ENCODE results near the gene KIF26B. TPM values are rescaled to one million over a fixed set of nuclear protein-coding genes. Genes with fewer than 3 reads are reported as not detected.
A peak's percentile ranks its signal among the peaks of the same experiment; 100 is the strongest.

Gene KIF26B
- total and polyA plus RNA-seq, 2 experiments from 2014 or later, result 0.03 to 0.76 TPM

DNA sequence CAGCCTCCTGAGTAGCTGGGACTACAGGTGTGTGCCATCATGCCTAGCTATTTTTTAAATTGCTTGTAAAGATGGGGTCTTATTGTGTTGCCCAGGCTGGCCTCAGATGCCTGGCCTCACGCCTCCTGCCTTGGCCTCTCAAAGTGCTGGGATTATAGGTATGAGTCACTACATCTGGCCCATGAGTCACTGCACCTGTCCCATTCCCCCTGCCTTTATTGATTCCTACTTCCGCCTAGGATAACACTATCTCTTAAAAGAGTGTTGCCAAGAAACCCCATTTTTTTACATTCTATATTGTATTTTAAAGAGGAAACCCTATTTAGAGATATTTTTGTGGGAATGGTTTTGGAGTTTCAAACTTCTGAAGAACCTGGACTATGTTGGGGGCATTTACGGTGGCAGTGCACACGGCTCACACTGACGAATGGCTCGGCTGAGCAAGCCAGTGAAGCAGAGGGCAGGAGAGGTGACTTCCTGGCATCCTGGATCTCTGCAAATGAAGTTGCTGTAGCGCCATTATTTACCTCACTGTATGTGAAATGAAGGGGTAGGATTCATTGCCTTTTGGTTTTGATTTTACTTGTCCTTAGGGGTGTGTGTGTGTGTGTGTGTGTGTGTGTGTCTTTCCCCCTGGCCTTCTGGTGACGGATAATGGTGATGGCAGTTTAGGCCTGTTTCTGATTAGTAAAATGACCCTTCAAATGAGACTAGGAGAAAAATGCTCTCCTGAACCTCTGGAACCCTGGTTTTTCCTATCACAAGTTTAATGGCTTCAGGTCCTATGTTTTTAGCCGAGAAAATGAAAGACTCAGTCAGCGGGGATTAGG lies 22.5 kb downstream of the KIF26B start:
- Histone ChIP-seq H3K4me2 (no peak overlapping the region), H2AFZ (peak overlapping the region; percentile 38; the same call in 1 of the 2 replicates), H3K9me2 (ENCODE audit: insufficient read depth) (no peaks in the 10 kb centered on the region), H3K36me3 (ENCODE audit: insufficient read depth) (no peaks in the 10 kb centered on the region), H3F3A (replicated peaks; ENCODE audit: low read depth) (no peaks in the 10 kb centered on the region), H4K20me1 (replicated peaks; ENCODE audit: insufficient read depth) (no peaks in the 10 kb centered on the region), H3K27me3 (ENCODE audit: insufficient read depth) (no peaks in the 10 kb centered on the region), H3K79me2 (replicated peaks; ENCODE audit: insufficient read depth) (no peaks in the 10 kb centered on the region), H3K4me3 (no peak overlapping the region), H3K4me1 (ENCODE audit: insufficient read depth) (peaks cover 18% of the 10 kb centered on the region), H3K27ac (ENCODE audit: low read depth) (no peak overlapping the region)
- Mint-ChIP-seq H3K9me3 (peaks cover under 1% of the 10 kb centered on the region; the same call in 1 of the 3 replicates), H3K36me3 (ENCODE audit: low read depth) (no peaks in the 10 kb centered on the region), H3K27me3 (ENCODE audit: insufficient read depth, low read depth, poor library complexity) (peaks cover 16% of the 10 kb centered on the region), H3K4me3 (no peak overlapping the region), H3K27ac (no peak overlapping the region), H3K4me1 (peaks cover 21% of the 10 kb centered on the region)
- ATAC-seq (no peak), DNase-seq (ENCODE audit: low spot score) (no peak)
- TF ChIP-seq ZNF331 (CRISPR knock-in tag; IDR thresholded peaks at IDR 0.05; ENCODE audit: low read depth) (no peak), CREB1 (CRISPR knock-in tag; IDR thresholded peaks at IDR 0.05; ENCODE audit: low read depth) (no peak), POLR2AphosphoS5 (IDR thresholded peaks at IDR 0.05; ENCODE audit: low read depth) (no peak), ZNF114 (CRISPR knock-in tag; IDR thresholded peaks at IDR 0.05) (no peak)

DNA sequence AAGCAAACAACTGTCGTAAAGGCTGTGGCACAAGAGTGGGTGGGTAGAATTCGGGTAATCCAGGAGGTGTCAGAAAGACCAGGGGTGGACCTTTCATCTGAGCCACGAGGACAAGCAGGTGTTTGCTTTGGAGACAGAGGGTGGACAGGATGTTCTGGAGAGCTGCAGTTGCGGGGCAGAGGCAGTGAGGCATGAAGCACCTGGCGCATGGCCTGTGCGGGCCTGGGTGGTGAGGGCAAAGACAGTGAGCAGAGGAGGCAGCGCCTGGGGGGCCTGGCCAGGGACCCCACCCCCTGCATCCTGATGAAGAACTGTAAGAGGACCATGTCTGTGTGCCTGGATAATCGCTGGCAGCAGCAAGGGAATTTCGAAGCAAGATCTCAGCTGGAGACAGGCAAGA lies 24.9 kb downstream of the KIF26B start:
- Histone ChIP-seq H3K9me2 (ENCODE audit: insufficient read depth) (no peaks in the 10 kb centered on the region), H3K4me2 (no peak overlapping the region), H3K27ac (ENCODE audit: low read depth) (no peak overlapping the region), H3K79me2 (replicated peaks; ENCODE audit: insufficient read depth) (no peaks in the 10 kb centered on the region), H3K27me3 (ENCODE audit: insufficient read depth) (no peaks in the 10 kb centered on the region), H3F3A (replicated peaks; ENCODE audit: low read depth) (no peaks in the 10 kb centered on the region), H2AFZ (peak overlapping the region; percentile 74), H3K36me3 (ENCODE audit: insufficient read depth) (no peaks in the 10 kb centered on the region), H3K4me3 (no peak overlapping the region), H4K20me1 (replicated peaks; ENCODE audit: insufficient read depth) (no peaks in the 10 kb centered on the region), H3K4me1 (ENCODE audit: insufficient read depth) (peaks cover 18% of the 10 kb centered on the region)
- peaks cover 14% of the 10 kb centered on the region for H3K27me3 Mint-ChIP-seq (ENCODE audit: insufficient read depth, low read depth, poor library complexity)
- no peak overlapping the region for H3K4me3 Mint-ChIP-seq
- no peaks in the 10 kb centered on the region for H3K9me3 Mint-ChIP-seq
- no peaks in the 10 kb centered on the region for H3K36me3 Mint-ChIP-seq (ENCODE audit: low read depth)
- H3K4me1 Mint-ChIP-seq, result peaks cover 21% of the 10 kb centered on the region
- no peak overlapping the region for H3K27ac Mint-ChIP-seq
- ATAC-seq (no peak), DNase-seq (ENCODE audit: low spot score) (no peak)
- TF ChIP-seq JUNB (IDR thresholded peaks at IDR 0.05; ENCODE audit: unreplicated experiment) (no peak), NANOG (IDR thresholded peaks at IDR 0.05; ENCODE audit: borderline replicate concordance) (no peak), STAT1 (IDR thresholded peaks at IDR 0.05; ENCODE audit: unreplicated experiment) (no peak), POLR2AphosphoS5 (IDR thresholded peaks at IDR 0.05; ENCODE audit: low read depth) (no peak), EZH2 (IDR thresholded peaks at IDR 0.05; ENCODE audit: low read depth, unreplicated experiment) (no peak), ZNF114 (CRISPR knock-in tag; IDR thresholded peaks at IDR 0.05) (no peak), EZH2phosphoT487 (IDR thresholded peaks at IDR 0.05; ENCODE audit: unreplicated experiment) (no peak), ZNF331 (CRISPR knock-in tag; IDR thresholded peaks at IDR 0.05; ENCODE audit: low read depth) (no peak), CREB1 (CRISPR knock-in tag; IDR thresholded peaks at IDR 0.05; ENCODE audit: low read depth) (no peak)
- TF ChIP-seq, protein P1, sequence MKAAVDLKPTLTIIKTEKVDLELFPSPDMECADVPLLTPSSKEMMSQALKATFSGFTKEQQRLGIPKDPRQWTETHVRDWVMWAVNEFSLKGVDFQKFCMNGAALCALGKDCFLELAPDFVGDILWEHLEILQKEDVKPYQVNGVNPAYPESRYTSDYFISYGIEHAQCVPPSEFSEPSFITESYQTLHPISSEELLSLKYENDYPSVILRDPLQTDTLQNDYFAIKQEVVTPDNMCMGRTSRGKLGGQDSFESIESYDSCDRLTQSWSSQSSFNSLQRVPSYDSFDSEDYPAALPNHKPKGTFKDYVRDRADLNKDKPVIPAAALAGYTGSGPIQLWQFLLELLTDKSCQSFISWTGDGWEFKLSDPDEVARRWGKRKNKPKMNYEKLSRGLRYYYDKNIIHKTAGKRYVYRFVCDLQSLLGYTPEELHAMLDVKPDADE (IDR thresholded peaks at IDR 0.05), result no peak
- TF ChIP-seq, protein P2, sequence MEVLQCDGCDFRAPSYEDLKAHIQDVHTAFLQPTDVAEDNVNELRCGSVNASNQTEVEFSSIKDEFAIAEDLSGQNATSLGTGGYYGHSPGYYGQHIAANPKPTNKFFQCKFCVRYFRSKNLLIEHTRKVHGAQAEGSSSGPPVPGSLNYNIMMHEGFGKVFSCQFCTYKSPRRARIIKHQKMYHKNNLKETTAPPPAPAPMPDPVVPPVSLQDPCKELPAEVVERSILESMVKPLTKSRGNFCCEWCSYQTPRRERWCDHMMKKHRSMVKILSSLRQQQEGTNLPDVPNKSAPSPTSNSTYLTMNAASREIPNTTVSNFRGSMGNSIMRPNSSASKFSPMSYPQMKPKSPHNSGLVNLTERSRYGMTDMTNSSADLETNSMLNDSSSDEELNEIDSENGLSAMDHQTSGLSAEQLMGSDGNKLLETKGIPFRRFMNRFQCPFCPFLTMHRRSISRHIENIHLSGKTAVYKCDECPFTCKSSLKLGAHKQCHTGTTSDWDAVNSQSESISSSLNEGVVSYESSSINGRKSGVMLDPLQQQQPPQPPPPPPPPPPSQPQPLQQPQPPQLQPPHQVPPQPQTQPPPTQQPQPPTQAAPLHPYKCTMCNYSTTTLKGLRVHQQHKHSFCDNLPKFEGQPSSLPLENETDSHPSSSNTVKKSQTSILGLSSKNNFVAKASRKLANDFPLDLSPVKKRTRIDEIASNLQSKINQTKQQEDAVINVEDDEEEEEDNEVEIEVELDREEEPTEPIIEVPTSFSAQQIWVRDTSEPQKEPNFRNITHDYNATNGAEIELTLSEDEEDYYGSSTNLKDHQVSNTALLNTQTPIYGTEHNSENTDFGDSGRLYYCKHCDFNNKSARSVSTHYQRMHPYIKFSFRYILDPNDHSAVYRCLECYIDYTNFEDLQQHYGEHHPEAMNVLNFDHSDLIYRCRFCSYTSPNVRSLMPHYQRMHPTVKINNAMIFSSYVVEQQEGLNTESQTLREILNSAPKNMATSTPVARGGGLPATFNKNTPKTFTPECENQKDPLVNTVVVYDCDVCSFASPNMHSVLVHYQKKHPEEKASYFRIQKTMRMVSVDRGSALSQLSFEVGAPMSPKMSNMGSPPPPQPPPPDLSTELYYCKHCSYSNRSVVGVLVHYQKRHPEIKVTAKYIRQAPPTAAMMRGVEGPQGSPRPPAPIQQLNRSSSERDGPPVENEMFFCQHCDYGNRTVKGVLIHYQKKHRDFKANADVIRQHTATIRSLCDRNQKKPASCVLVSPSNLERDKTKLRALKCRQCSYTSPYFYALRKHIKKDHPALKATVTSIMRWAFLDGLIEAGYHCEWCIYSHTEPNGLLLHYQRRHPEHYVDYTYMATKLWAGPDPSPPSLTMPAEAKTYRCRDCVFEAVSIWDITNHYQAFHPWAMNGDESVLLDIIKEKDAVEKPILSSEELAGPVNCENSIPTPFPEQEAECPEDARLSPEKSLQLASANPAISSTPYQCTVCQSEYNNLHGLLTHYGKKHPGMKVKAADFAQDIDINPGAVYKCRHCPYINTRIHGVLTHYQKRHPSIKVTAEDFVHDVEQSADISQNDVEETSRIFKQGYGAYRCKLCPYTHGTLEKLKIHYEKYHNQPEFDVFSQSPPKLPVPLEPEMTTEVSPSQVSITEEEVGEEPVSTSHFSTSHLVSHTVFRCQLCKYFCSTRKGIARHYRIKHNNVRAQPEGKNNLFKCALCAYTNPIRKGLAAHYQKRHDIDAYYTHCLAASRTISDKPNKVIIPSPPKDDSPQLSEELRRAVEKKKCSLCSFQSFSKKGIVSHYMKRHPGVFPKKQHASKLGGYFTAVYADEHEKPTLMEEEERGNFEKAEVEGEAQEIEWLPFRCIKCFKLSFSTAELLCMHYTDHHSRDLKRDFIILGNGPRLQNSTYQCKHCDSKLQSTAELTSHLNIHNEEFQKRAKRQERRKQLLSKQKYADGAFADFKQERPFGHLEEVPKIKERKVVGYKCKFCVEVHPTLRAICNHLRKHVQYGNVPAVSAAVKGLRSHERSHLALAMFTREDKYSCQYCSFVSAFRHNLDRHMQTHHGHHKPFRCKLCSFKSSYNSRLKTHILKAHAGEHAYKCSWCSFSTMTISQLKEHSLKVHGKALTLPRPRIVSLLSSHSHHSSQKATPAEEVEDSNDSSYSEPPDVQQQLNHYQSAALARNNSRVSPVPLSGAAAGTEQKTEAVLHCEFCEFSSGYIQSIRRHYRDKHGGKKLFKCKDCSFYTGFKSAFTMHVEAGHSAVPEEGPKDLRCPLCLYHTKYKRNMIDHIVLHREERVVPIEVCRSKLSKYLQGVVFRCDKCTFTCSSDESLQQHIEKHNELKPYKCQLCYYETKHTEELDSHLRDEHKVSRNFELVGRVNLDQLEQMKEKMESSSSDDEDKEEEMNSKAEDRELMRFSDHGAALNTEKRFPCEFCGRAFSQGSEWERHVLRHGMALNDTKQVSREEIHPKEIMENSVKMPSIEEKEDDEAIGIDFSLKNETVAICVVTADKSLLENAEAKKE (CRISPR knock-in tag; IDR thresholded peaks at IDR 0.05), result no peak
- TF ChIP-seq, protein P3, sequence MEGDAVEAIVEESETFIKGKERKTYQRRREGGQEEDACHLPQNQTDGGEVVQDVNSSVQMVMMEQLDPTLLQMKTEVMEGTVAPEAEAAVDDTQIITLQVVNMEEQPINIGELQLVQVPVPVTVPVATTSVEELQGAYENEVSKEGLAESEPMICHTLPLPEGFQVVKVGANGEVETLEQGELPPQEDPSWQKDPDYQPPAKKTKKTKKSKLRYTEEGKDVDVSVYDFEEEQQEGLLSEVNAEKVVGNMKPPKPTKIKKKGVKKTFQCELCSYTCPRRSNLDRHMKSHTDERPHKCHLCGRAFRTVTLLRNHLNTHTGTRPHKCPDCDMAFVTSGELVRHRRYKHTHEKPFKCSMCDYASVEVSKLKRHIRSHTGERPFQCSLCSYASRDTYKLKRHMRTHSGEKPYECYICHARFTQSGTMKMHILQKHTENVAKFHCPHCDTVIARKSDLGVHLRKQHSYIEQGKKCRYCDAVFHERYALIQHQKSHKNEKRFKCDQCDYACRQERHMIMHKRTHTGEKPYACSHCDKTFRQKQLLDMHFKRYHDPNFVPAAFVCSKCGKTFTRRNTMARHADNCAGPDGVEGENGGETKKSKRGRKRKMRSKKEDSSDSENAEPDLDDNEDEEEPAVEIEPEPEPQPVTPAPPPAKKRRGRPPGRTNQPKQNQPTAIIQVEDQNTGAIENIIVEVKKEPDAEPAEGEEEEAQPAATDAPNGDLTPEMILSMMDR (conservative IDR thresholded peaks at IDR 0.05; ENCODE audit: low read depth in 2 of 2), result no peak
